Tibial nerve (tissue), 4 donors: ENCODE measurements around the gene FOSL2. TPM values are rescaled to one million over a fixed set of nuclear protein-coding genes. Genes with fewer than 3 reads are reported as not detected.
A peak's percentile ranks its signal among the peaks of the same experiment; 100 is the strongest.

Source experiments
- DNase-seq, 2 donors: peaks; one replicate each; pipeline ENCODE4 v3.0.0-alpha.2; 2019; ENCODE audit warnings: low spot score in 2 of 2
- H3K27ac ChIP-seq, 4 donors: fragments of 200-600 bp; sonication (generic) in 3 of 4; one replicate each; pipeline ENCODE4 v1.5.1; 2017 to 2019; ENCODE audit warnings: mild to moderate bottlenecking in 1 of 4
- H3K27me3 ChIP-seq, 2 donors: fragments of 200-600 bp; sonication (generic) in 1 of 2; one replicate each; pipeline versions ENCODE4 v1.5.1 to v1.6.0; 2017 to 2019
- H3K36me3 ChIP-seq, 3 donors: fragments of 200-600 bp; sonication (generic); one replicate each; pipeline ENCODE4 v1.5.1; 2018 to 2019
- H3K4me1 ChIP-seq, 4 donors: fragments of 200-600 bp; sonication (generic) in 3 of 4; one replicate each; pipeline ENCODE4 v1.5.1; 2017 to 2019
- H3K4me3 ChIP-seq, 4 donors: fragments of 200-600 bp; sonication (generic) in 3 of 4; one replicate each; pipeline ENCODE4 v1.5.1; 2017 to 2019; ENCODE audit warnings: mild to moderate bottlenecking in 1 of 4, moderate library complexity in 1 of 4
- H3K9me3 ChIP-seq, 4 donors: fragments of 200-600 bp; sonication (generic) in 3 of 4; one replicate each; pipeline ENCODE4 v1.5.1; 2017 to 2019
- EP300 ChIP-seq, 2 donors: sonication (generic); formaldehyde crosslinking; IDR thresholded peaks; one replicate each; pipeline ENCODE4 v1.6.1; 2017; ENCODE audit warnings: antibody characterized with exemption in 2 of 2, mild to moderate bottlenecking in 1 of 2
- POLR2A ChIP-seq, 2 donors: fragments of 450-650 bp; IDR thresholded peaks; one replicate each; pipeline ENCODE4 v1.6.1; 2017; ENCODE audit warnings: antibody characterized with exemption in 2 of 2, mild to moderate bottlenecking in 2 of 2, moderate library complexity in 2 of 2
- WGBS, 2 donors: methylation state at CpG; one replicate each; pipeline ENCODE4 v1.1.5; 2018; 5-methylcytosine and 5-hydroxymethylcytosine counted together
- total RNA-seq, 4 donors: library from RNA; depleted of rRNA; stranded (reverse); fragments of >200 nt; gene quantifications; one replicate each; pipeline ENCODE4 v1.1.0, GENCODE V29; 2016
- TF ChIP-seq, protein P1 (sequence below), 5 experiments: fragments of 200-600 bp in 3 of 5; fragments of 450-650 bp in 2 of 5; sonication (generic) in 3 of 5; IDR thresholded peaks; one replicate each; pipeline ENCODE4 v1.5.1; 2016 to 2019; ENCODE audit warnings: antibody characterized with exemption in 5 of 5, mild to moderate bottlenecking in 3 of 5, moderate library complexity in 2 of 5

FOSL2 gene
- total RNA-seq, 4 donors from 2014 or later: 141 to 207 (median 190) TPM

DNA sequence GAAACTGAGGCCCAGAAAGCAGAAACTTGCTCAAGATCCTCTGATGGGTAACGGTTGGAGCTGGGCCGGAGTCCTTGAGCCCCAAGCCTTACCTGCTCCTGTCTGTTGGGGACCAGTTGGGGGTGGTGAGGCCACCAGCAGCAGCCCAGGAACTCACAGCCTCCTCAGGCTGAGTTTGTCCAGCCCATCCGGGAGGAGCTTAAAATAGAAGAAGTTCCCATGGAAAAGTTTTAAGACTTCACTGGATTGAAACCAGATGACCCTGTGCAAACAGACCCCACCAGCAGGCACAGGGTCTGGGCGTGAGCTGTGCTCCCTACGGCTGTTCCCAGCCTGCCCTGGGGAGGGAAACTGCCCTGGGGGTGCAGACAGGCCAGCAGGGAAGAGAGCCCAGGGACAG lies 40.6 kb upstream of the FOSL2 start:
- no peaks in the 10 kb centered on the region for H3K27me3 ChIP-seq
- H3K36me3 ChIP-seq: no peaks in the 10 kb centered on the region
- WGBS, 2 donors: 70 to 81% methylated on average over 5 of the region's 5 CpGs
- peak overlapping the region in 1 of 4 donors; percentile 10 for H3K27ac ChIP-seq
- peaks cover 0 to 31% (median 18%) of the 10 kb centered on the region in 4 donors for H3K4me1 ChIP-seq
- DNase-seq: no peak
- no peak overlapping the region for H3K4me3 ChIP-seq
- H3K9me3 ChIP-seq: no peaks in the 10 kb centered on the region
- TF ChIP-seq EP300 (IDR thresholded peaks at IDR 0.05) (no peak), POLR2A (IDR thresholded peaks at IDR 0.05) (no peak)
- TF ChIP-seq, protein P1, sequence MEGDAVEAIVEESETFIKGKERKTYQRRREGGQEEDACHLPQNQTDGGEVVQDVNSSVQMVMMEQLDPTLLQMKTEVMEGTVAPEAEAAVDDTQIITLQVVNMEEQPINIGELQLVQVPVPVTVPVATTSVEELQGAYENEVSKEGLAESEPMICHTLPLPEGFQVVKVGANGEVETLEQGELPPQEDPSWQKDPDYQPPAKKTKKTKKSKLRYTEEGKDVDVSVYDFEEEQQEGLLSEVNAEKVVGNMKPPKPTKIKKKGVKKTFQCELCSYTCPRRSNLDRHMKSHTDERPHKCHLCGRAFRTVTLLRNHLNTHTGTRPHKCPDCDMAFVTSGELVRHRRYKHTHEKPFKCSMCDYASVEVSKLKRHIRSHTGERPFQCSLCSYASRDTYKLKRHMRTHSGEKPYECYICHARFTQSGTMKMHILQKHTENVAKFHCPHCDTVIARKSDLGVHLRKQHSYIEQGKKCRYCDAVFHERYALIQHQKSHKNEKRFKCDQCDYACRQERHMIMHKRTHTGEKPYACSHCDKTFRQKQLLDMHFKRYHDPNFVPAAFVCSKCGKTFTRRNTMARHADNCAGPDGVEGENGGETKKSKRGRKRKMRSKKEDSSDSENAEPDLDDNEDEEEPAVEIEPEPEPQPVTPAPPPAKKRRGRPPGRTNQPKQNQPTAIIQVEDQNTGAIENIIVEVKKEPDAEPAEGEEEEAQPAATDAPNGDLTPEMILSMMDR (IDR thresholded peaks at IDR 0.05): no peak

DNA sequence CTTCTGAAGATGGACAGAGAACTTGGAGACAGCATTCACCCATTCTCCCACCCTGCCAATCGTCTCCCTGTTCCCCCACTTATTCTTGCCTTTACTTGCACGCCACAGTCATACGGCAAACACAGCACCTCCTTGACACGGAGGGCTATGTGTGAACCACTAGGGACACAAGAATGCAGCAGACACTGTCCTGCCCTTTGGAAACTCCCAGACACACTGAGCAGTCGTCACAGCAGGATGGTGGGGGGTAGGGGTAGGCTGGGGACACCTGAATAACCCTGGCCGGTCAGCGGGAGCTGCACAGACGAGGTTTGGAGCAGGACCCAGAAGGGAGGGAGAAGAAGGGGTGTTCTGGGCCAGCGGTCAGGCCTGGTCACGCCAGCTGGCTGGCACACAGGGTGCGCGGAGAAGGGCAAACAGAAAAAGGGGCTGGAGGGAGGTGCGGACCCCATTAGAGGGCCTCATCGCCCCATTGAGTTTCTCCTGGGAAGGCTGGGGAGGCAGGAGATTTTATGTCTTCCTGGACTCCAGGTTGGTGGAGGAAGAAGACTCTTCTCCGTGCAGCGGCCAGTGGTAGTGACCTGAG lies 40.0 kb upstream of the FOSL2 start:
- Histone ChIP-seq H3K36me3 (no peaks in the 10 kb centered on the region), H3K9me3 (no peaks in the 10 kb centered on the region), H3K4me1 (peaks cover 0 to 27% (median 18%) of the 10 kb centered on the region in 4 donors), H3K4me3 (no peak overlapping the region), H3K27ac (no peak overlapping the region), H3K27me3 (no peaks in the 10 kb centered on the region)
- DNase-seq: no peak
- whole genome bisulfite sequencing, 2 donors: 82 to 85% methylated on average over 16 of the region's 16 CpGs
- TF ChIP-seq, protein P1 (IDR thresholded peaks at IDR 0.05): no peak
- no peak for TF ChIP-seq EP300 (IDR thresholded peaks at IDR 0.05)
- no peak for TF ChIP-seq POLR2A (IDR thresholded peaks at IDR 0.05)

DNA sequence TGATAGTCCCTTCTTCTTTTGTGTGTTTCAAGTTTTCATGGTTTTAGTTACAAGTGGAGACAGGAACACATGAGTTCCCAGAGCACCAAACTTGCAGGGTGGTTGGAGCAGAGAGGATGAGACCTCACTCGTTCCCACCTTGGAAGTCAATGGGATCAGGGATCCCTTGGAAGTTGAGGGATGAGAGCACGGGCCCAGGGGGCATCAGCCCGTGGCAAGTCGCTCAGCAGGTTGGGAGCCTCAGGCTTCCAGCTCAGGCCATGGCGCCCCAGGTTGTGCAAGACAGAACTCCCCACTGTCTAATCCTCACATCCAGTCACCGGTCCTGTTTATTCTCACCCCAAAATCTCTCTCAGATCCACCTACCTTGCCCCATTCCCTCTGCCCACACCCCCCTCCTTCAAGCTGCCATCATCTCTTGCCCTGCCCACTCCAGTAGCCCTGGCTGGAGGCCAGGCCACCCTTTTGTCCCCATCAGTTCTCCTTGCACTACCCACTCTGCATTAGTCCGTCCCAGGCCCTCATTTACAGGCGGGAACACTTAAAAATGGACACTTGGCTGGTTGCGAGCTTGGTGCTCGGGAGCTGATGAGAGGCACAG lies 37.6 kb upstream of the FOSL2 start:
- peaks cover 0 to 22% (median 18%) of the 10 kb centered on the region in 4 donors for H3K4me1 ChIP-seq
- H3K4me3 ChIP-seq: no peak overlapping the region
- no peaks in the 10 kb centered on the region for H3K36me3 ChIP-seq
- DNase-seq: no peak
- H3K27ac ChIP-seq: peak overlapping the region in 3 of 4 donors; percentile 70 to 87 (median 77)
- 88 to 92% methylated on average over 10 of the region's 10 CpGs for WGBS, 2 donors
- no peaks in the 10 kb centered on the region for H3K27me3 ChIP-seq
- no peaks in the 10 kb centered on the region for H3K9me3 ChIP-seq
- TF ChIP-seq, protein P1 (IDR thresholded peaks at IDR 0.05): no peak
- no peak for TF ChIP-seq POLR2A (IDR thresholded peaks at IDR 0.05)
- TF ChIP-seq EP300 (IDR thresholded peaks at IDR 0.05): no peak

DNA sequence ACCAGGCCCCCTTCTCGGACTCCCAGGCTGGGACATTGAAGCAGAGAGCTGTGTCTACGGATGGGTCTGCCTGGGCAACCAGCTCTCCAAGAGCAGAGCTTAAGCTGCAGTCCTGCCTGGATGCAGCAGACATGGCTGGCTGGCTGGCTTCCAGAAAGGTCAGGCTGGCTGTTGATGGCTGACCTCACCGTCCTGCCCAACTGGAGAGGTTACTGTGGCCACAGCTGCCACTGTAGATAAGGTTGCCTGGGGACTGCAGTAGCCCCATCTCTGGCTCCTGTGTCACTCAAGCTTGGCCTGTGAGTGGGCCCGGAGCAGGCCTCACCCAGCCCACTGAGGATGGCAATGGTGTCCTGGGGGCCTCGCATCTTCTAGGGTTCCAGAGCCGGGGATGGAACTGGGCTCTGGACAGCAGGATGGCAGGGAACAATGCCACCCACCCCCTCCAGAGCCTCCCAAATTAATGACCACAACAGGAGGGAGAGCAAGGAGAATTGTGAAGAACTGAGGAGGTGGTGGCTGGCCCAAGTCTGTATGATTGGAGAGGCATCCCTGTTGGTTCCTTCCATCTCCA lies 37.0 kb upstream of the FOSL2 start:
- Histone ChIP-seq H3K27me3 (no peaks in the 10 kb centered on the region), H3K27ac (peak overlapping the region; percentile 57 to 87 (median 74)), H3K4me3 (no peak overlapping the region), H3K9me3 (no peaks in the 10 kb centered on the region), H3K4me1 (peaks cover 0 to 24% (median 18%) of the 10 kb centered on the region in 4 donors), H3K36me3 (no peaks in the 10 kb centered on the region)
- peak; percentile 42 to 61 for DNase-seq
- 70 to 74% methylated on average over 6 of the region's 6 CpGs for WGBS, 2 donors
- TF ChIP-seq, protein P1 (IDR thresholded peaks at IDR 0.05): no peak
- TF ChIP-seq POLR2A (IDR thresholded peaks at IDR 0.05) (no peak), EP300 (IDR thresholded peaks at IDR 0.05) (no peak)
